HUES48 (cell line): ENCODE measurements around the gene ITIH3.

Experiments
- H3K27ac ChIP-seq: one replicate; pipeline ENCODE4 v1.7.0; 2013; ENCODE audit warnings: low read depth, low read length, inconsistent platforms
- H3K27me3 ChIP-seq: 2 replicates; pipeline ENCODE4 v1.6.1; 2013; ENCODE audit warnings: mild to moderate bottlenecking, low read length; ENCODE audit not compliant: control insufficient read depth, insufficient read depth
- H3K36me3 ChIP-seq: 2 replicates; pipeline ENCODE4 v1.6.1; 2013; ENCODE audit warnings: low read length; ENCODE audit not compliant: control insufficient read depth, insufficient read depth
- H3K4me1 ChIP-seq: 2 replicates; pipeline ENCODE4 v1.6.1; 2013; ENCODE audit warnings: mild to moderate bottlenecking, low read length; ENCODE audit not compliant: control insufficient read depth, insufficient read depth
- H3K4me3 ChIP-seq: 2 replicates; pipeline ENCODE4 v1.5.1; 2013; ENCODE audit warnings: mild to moderate bottlenecking, low read depth, low read length
- H3K9ac ChIP-seq: 2 replicates; pipeline ENCODE4 v1.6.1; 2013; ENCODE audit warnings: mild to moderate bottlenecking, low read depth, low read length, moderate library complexity
- H3K9me3 ChIP-seq: 2 replicates; pipeline ENCODE4 v1.6.1; 2013; ENCODE audit warnings: low read length; ENCODE audit not compliant: control insufficient read depth, insufficient read depth

Gene ITIH3

GRCh38 chr3:52841211-52841980 lies 46.8 kb downstream of the ITIH3 start:
- no peak overlapping the region for H3K4me3 ChIP-seq

GRCh38 chr3:52841981-52842340 lies 47.4 kb downstream of the ITIH3 start:
- Histone ChIP-seq H3K27me3 (no peaks in the 10 kb centered on the region), H3K9ac (no peak overlapping the region), H3K4me3 (no peak overlapping the region), H3K36me3 (peaks cover 25% of the 10 kb centered on the region; the same call in 1 of the 2 replicates), H3K9me3 (no peaks in the 10 kb centered on the region), H3K4me1 (no peaks in the 10 kb centered on the region), H3K27ac (no peak overlapping the region)

More at GRCh38 chr3:52841211-52841980, 46.8 kb downstream of the ITIH3 start:
- H3K9me3 ChIP-seq, result no peaks in the 10 kb centered on the region
- H3K9ac ChIP-seq, result no peak overlapping the region
- H3K27me3 ChIP-seq, result no peaks in the 10 kb centered on the region
- H3K27ac ChIP-seq, result no peak overlapping the region
- no peaks in the 10 kb centered on the region for H3K4me1 ChIP-seq
- H3K36me3 ChIP-seq, result peaks cover 25% of the 10 kb centered on the region; the same call in 1 of the 2 replicates

GRCh38 chr3:52842424-52842823 lies 47.8 kb downstream of the ITIH3 start:
- Histone ChIP-seq H3K4me1 (no peaks in the 10 kb centered on the region), H3K27me3 (no peaks in the 10 kb centered on the region), H3K36me3 (peaks cover 30% of the 10 kb centered on the region; the same call in 1 of the 2 replicates), H3K27ac (no peak overlapping the region), H3K4me3 (no peak overlapping the region), H3K9ac (no peak overlapping the region), H3K9me3 (no peaks in the 10 kb centered on the region)

GRCh38 chr3:52843108-52843865 lies 48.7 kb downstream of the ITIH3 start:
- Histone ChIP-seq H3K4me1 (no peaks in the 10 kb centered on the region), H3K9ac (no peak overlapping the region), H3K27me3 (no peaks in the 10 kb centered on the region), H3K27ac (no peak overlapping the region), H3K36me3 (peaks cover 38% of the 10 kb centered on the region; the same call in 1 of the 2 replicates), H3K9me3 (no peaks in the 10 kb centered on the region), H3K4me3 (no peak overlapping the region)

GRCh38 chr3:52843881-52844280 lies 49.3 kb downstream of the ITIH3 start:
- H3K27ac ChIP-seq, result no peak overlapping the region
- H3K4me1 ChIP-seq, result no peaks in the 10 kb centered on the region
- no peaks in the 10 kb centered on the region for H3K9me3 ChIP-seq
- no peak overlapping the region for H3K4me3 ChIP-seq
- no peaks in the 10 kb centered on the region for H3K27me3 ChIP-seq
- H3K9ac ChIP-seq, result no peak overlapping the region
- peaks cover 42% of the 10 kb centered on the region for H3K36me3 ChIP-seq

GRCh38 chr3:52844290-52844975 lies 49.8 kb downstream of the ITIH3 start:
- Histone ChIP-seq H3K9ac (no peak overlapping the region), H3K27ac (no peak overlapping the region)

GRCh38 chr3:52845157-52845556 lies 50.6 kb downstream of the ITIH3 start:
- Histone ChIP-seq H3K27me3 (no peaks in the 10 kb centered on the region), H3K27ac (no peak overlapping the region), H3K36me3 (peaks cover 52% of the 10 kb centered on the region), H3K4me1 (no peaks in the 10 kb centered on the region), H3K9me3 (no peaks in the 10 kb centered on the region), H3K9ac (no peak overlapping the region), H3K4me3 (no peak overlapping the region)

More at GRCh38 chr3:52844290-52844975, 49.8 kb downstream of the ITIH3 start:
- Histone ChIP-seq H3K27me3 (no peaks in the 10 kb centered on the region), H3K4me3 (no peak overlapping the region), H3K9me3 (no peaks in the 10 kb centered on the region), H3K36me3 (peaks cover 47% of the 10 kb centered on the region), H3K4me1 (no peaks in the 10 kb centered on the region)

GRCh38 chr3:52845691-52846431 lies 51.3 kb downstream of the ITIH3 start:
- H3K9ac ChIP-seq, result no peak overlapping the region
- no peaks in the 10 kb centered on the region for H3K4me1 ChIP-seq
- H3K36me3 ChIP-seq, result peaks cover 52% of the 10 kb centered on the region
- H3K27ac ChIP-seq, result no peak overlapping the region
- no peaks in the 10 kb centered on the region for H3K9me3 ChIP-seq
- no peaks in the 10 kb centered on the region for H3K27me3 ChIP-seq
- H3K4me3 ChIP-seq, result no peak overlapping the region

GRCh38 chr3:52846432-52846965 lies 51.9 kb downstream of the ITIH3 start:
- peaks cover 46% of the 10 kb centered on the region for H3K36me3 ChIP-seq
- no peak overlapping the region for H3K4me3 ChIP-seq
- H3K9me3 ChIP-seq, result no peaks in the 10 kb centered on the region
- H3K9ac ChIP-seq, result no peak overlapping the region
- no peak overlapping the region for H3K27ac ChIP-seq
- no peaks in the 10 kb centered on the region for H3K27me3 ChIP-seq
- H3K4me1 ChIP-seq, result no peaks in the 10 kb centered on the region

GRCh38 chr3:52847241-52847640 lies 52.6 kb downstream of the ITIH3 start:
- no peak overlapping the region for H3K9ac ChIP-seq
- no peaks in the 10 kb centered on the region for H3K27me3 ChIP-seq
- no peak overlapping the region for H3K27ac ChIP-seq
- H3K4me3 ChIP-seq, result no peak overlapping the region
- H3K36me3 ChIP-seq, result peaks cover 46% of the 10 kb centered on the region
- H3K4me1 ChIP-seq, result no peaks in the 10 kb centered on the region
- no peaks in the 10 kb centered on the region for H3K9me3 ChIP-seq
